OCI-LY3 (cell line): ENCODE results near the gene CREBBP.

Source experiments
- H2AFZ ChIP-seq: fragments of 200-600, 300-600 bp; shearing (Covaris generic); 2 replicates; pipeline ENCODE4 v1.6.0; 2014; ENCODE audit warnings: antibody characterized with exemption, low read depth, low read length
- H3K27ac ChIP-seq: fragments of 200-600, 300-600 bp; sonication (generic); 2 replicates; pipeline ENCODE4 v1.5.1; 2014; ENCODE audit warnings: mild to moderate bottlenecking, low read length, moderate library complexity, mixed read lengths
- H3K27me3 ChIP-seq: fragments of 200-600, 300-600 bp; sonication (generic); 2 replicates; pipeline ENCODE4 v1.6.1; 2014; ENCODE audit warnings: low read depth, low read length, mixed read lengths
- H3K36me3 ChIP-seq: fragments of 200-600, 300-600 bp; sonication (generic); replicated peaks from 2 replicates; pipeline ENCODE3; 2014; ENCODE audit warnings: low read depth, low read length, mixed read lengths
- H3K4me1 ChIP-seq: fragments of 300-600, 200-600 bp; sonication (generic); 2 replicates; pipeline ENCODE4 v1.6.1; 2014; ENCODE audit warnings: low read length, mixed read lengths
- H3K4me2 ChIP-seq: fragments of 200-600, 300-600 bp; sonication (generic); 2 replicates; pipeline ENCODE4 v1.6.1; 2014; ENCODE audit warnings: low read length, mixed read lengths
- H3K4me3 ChIP-seq: fragments of 300-600, 200-600 bp; sonication (generic); 2 replicates; pipeline ENCODE4 v1.5.1; 2014; ENCODE audit warnings: antibody characterized with exemption, mild to moderate bottlenecking, low read length, moderate library complexity
- H3K79me2 ChIP-seq: fragments of 300-600, 200-600 bp; shearing (Covaris generic); 2 replicates; pipeline ENCODE4 v1.6.1; 2014; ENCODE audit warnings: mild to moderate bottlenecking, low read length, mixed read lengths
- H3K9ac ChIP-seq: fragments of 300-600, 200-600 bp; shearing (Covaris generic); 2 replicates; pipeline ENCODE4 v1.6.0; 2014; ENCODE audit warnings: mild to moderate bottlenecking, low read length, moderate library complexity
- H3K9me3 ChIP-seq: fragments of 200-600, 300-600 bp; shearing (Covaris generic); 2 replicates; pipeline ENCODE4 v1.6.1; 2014; ENCODE audit warnings: low read length, mixed read lengths; ENCODE audit not compliant: insufficient read depth
- H4K20me1 ChIP-seq: fragments of 200-600, 300-600 bp; sonication (generic); 2 replicates; pipeline ENCODE4 v1.6.1; 2016; ENCODE audit warnings: low read length, mixed read lengths; ENCODE audit not compliant: insufficient read depth
- CTCF ChIP-seq: fragments of 200-600, 300-600 bp; sonication (generic); IDR thresholded peaks from 2 replicates; pipeline ENCODE4 v1.5.1; 2014; ENCODE audit warnings: antibody characterized with exemption, low read length, low read depth
- EZH2phosphoT487 ChIP-seq: fragments of 200-600 bp; shearing (Covaris generic); IDR thresholded peaks from 2 replicates; pipeline ENCODE4 v1.6.1; 2018; ENCODE audit warnings: antibody characterized with exemption, mixed run types, low read depth

The CREBBP gene

DNA sequence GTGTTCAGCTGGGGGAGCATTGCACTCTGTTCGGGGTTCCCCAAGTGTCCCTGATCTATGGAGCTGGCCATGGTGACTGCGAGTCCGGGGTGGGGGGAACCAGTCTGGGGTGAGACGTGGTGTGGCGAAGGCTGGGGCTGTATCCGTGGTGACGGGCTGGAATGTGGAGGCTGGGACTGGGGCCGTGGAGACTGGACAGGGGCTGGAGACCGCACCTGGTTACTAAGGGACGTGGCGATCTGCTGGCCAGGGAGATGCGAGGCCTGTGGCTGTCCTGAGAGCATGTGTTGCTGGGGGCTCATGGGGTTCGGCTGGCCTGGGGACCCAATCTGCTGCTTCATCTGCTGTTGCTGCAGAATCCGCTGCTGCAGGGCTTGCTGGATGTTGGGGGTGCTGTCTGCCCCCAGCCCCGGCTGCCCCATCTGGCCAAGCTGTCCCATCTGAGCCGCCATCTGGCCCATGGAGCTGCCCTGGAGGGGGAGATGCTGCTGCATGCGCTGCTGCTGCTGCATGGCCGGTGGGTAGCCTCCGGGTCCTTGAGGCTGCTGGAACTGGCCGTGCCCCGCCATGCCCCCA is 152.6 kb downstream of the CREBBP start:
- Histone ChIP-seq H3K9me3 (no peaks in the 10 kb centered on the region), H3K4me3 (no peak overlapping the region), H3K4me2 (no peak overlapping the region), H3K9ac (no peak overlapping the region), H3K79me2 (no peaks in the 10 kb centered on the region), H3K27ac (no peak overlapping the region), H3K4me1 (no peaks in the 10 kb centered on the region), H2AFZ (no peak overlapping the region), H3K36me3 (peaks cover 10% of the 10 kb centered on the region), H3K27me3 (no peaks in the 10 kb centered on the region), H4K20me1 (no peaks in the 10 kb centered on the region)
- TF ChIP-seq CTCF (no peak), EZH2phosphoT487 (no peak)

DNA sequence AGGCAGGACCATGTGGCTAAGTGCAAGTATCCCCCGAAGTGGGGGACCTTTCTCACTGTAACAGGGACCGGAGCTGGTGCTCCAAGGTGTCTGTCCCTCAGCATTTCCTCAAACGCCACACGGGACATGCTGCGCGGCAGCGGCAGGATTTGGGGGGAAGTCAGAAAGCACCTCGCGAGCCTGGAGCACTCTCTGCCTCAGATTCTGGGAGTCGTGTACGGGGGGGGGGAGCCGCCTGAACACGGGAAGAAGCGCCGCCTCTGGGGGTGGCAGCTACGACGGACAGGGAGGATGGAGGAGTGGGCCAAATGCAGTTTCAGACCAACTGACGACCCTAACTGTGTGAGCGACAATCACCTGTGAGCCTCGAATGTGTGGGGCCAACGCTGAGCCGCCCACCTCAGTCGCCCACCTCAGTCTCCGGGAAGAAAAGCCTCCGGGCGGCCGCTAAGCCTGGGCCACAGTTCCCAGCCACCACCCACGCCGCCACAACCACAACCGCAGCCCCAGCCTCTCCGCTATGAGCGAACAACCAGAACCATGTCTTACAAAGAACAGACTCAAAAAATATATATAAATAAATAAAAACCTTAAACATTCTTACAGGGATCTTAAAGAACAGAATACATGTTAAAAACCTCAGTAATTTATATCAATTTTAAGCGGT is 154.4 kb downstream of the CREBBP start:
- no peaks in the 10 kb centered on the region for H3K79me2 ChIP-seq
- TF ChIP-seq EZH2phosphoT487 (no peak), CTCF (no peak)
- H2AFZ ChIP-seq, result no peak overlapping the region
- H3K27me3 ChIP-seq, result no peaks in the 10 kb centered on the region
- H3K4me1 ChIP-seq, result no peaks in the 10 kb centered on the region
- no peaks in the 10 kb centered on the region for H3K9me3 ChIP-seq
- no peak overlapping the region for H3K27ac ChIP-seq
- no peak overlapping the region for H3K9ac ChIP-seq
- H4K20me1 ChIP-seq, result no peaks in the 10 kb centered on the region
- H3K4me3 ChIP-seq, result no peak overlapping the region
- no peak overlapping the region for H3K4me2 ChIP-seq
- peaks cover 10% of the 10 kb centered on the region for H3K36me3 ChIP-seq

DNA sequence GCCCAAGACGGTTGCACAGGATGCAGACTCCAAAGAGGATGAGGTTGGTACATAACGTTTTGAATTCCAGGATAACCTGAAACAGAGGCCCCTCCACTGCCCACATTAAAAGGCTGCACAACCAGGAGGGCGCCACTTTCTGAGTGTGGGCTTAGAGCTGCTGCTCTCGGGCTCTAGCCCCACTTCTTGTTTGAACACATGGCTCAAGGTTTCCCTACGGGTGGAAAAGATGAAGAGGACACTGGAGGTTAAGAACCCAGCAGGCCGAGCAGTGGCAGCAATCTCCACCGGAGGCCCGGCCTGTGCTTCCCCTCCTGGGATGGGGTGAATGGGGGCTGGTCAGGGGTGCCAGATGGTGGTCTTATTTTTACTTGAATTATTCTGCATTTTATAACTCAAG is 155.2 kb downstream of the CREBBP start:
- no peaks in the 10 kb centered on the region for H3K4me1 ChIP-seq
- H3K27me3 ChIP-seq, result no peaks in the 10 kb centered on the region
- H3K4me2 ChIP-seq, result no peak overlapping the region
- H2AFZ ChIP-seq, result no peak overlapping the region
- peaks cover 10% of the 10 kb centered on the region for H3K36me3 ChIP-seq
- no peak overlapping the region for H3K9ac ChIP-seq
- H3K9me3 ChIP-seq, result no peaks in the 10 kb centered on the region
- no peak for TF ChIP-seq EZH2phosphoT487
- TF ChIP-seq CTCF, result no peak
- no peaks in the 10 kb centered on the region for H3K79me2 ChIP-seq
- H3K4me3 ChIP-seq, result no peak overlapping the region
- no peaks in the 10 kb centered on the region for H4K20me1 ChIP-seq
- no peak overlapping the region for H3K27ac ChIP-seq

DNA sequence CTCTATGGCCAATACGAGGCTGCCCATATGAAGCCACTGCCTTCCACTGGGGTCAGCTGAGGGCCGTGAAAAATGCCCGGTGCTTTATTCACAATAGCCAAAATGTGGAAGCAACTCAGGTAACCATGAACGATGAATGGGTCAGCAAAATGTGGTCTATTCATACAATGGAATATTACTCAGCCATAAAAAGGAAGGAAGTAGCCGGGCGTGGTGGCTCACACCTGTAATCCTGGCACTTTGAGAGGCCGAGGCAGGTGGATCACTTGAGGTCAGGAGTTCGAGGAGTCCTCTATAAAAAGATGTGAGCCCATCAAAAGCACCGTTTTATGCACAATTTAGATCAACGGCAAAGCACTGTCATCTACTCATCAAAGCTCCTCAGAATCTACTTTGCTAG is 158.0 kb downstream of the CREBBP start:
- no peak overlapping the region for H3K4me3 ChIP-seq
- H3K79me2 ChIP-seq, result peaks cover 7% of the 10 kb centered on the region
- H3K27ac ChIP-seq, result no peak overlapping the region
- H3K4me1 ChIP-seq, result peaks cover 5% of the 10 kb centered on the region; the same call in 1 of the 2 replicates
- H3K27me3 ChIP-seq, result no peaks in the 10 kb centered on the region
- no peak overlapping the region for H3K4me2 ChIP-seq
- no peak overlapping the region for H3K9ac ChIP-seq
- no peaks in the 10 kb centered on the region for H3K9me3 ChIP-seq
- no peak overlapping the region for H2AFZ ChIP-seq
- no peak for TF ChIP-seq CTCF
- no peak for TF ChIP-seq EZH2phosphoT487
- peaks cover under 1% of the 10 kb centered on the region for H3K36me3 ChIP-seq
- H4K20me1 ChIP-seq, result no peaks in the 10 kb centered on the region
